Measurements from ENCODE around the gene OPA1. TPM values are rescaled to one million over a fixed set of nuclear protein-coding genes. Genes with fewer than 3 reads are reported as not detected.

OPA1 gene
- total RNA-seq, 1 donor from 2014 or later = 109 TPM

DNA sequence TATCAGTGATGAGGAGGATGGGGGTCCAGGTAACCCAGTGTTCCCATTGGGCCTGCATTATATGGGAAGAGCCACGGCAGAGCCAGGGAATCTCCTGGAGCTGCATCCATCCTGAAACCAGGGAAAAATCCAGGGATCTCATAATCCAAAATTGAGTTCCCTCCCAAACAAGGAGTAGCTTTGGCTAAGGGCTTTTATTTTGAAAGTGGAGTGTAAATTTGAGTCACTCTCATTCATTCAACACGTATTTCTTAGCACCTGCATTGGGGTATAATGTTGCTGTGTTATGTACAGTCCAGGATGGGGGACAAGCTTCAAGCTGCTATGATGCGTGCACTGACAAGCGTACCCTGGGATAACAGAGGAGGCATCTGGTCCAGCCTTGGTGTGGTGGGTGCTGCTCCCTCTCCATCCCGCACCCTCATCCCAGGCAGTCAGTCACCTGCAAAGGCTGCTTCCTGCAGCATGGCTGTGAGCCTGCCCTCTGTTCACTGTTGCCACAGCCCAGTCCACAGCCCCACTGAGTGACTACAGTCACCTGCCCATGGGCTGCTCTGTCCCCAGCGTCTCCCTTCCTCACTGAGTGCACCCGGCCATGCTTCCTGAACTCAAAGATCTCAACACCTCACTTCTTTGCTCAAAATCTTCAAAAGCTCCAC, 135.6 kb downstream of the OPA1 start:
- DNase-seq (ENCODE audit: low spot score) = no peak

DNA sequence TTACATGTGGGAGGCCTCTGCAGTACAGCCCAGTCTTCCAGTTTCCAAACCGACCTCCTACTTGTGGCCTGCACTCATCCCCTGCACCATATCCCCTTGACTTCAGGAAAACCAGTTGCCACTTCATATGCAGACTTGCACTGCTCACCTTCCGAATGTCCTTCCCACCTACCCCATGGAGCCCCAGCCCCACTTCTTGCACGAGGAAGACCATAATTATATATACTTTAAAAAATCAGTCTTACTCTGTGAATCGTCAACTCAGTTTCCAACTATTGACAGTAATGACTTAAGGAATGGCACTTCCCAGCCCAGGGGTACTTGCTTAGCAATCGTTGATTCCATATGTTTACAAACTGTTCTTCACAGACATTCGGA, 136.1 kb downstream of the OPA1 start:
- intact Hi-C loops (cut with DNase I) = no loop called here
- no peak for DNase-seq (ENCODE audit: low spot score)

More for the DNA sequence above, 135.6 kb downstream of the OPA1 start:
- intact Hi-C loops (cut with DNase I) = no loop called here

DNA sequence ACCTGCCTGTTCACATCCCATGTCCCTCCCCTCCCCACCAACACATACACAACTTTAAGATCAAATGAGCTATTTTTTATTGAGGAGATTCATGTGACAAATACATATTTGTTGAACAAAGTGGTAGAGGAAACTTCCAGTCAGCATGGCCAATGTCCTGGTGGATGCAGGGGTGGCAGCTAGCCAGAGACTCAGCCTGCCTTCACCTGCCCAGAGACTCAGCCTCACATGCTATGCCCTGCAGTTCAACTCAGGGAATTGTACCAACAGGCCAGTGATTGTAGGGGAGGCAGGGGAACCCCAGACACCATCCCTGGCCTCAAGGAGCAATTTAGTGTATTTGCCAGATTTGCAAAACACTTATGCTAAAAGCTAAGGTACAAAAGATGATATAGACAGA, 136.6 kb downstream of the OPA1 start:
- intact Hi-C loops (cut with DNase I) = no loop called here
- no peak for DNase-seq (ENCODE audit: low spot score)

DNA sequence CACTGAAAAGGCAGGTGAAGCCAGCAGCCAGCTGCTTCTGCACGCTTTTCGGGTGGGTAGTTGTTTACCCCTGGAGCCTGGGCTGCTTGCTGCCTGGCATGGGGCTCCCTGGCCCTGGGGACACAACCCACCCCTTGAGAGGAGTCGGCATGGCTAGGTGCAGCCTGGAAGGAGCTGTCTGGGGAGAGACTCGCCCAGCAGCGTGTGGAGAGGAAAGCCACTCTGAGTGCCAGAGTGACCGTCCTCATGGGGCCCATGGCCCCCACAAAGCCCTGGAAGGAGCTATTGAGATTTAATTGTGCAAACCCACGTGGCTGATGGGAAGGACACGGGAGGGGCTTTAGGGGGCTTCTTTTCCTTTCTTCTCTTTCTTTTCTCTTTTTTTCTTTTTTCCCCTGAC, 137.5 kb downstream of the OPA1 start:
- intact Hi-C loops (cut with DNase I) = no loop called here
- DNase-seq (ENCODE audit: low spot score) = no peak

DNA sequence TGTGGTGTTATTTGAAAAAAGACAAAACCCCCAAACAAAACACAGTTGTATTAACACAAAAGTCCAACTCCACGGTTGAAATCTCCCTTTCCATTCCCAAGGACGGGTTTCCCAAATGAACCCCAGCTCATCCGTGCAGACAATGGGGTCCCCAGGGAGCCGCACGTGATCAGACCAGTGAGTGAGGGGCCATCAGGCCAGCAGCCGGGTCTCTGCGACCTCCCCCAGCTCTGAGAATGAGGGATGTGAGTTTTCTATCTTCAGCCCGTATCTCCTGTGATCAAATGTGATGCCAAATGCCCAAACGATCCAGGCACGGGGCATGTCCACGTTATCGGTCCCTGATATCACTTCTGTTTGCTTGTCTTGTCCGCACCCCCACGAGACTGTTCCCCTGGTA, 138.0 kb downstream of the OPA1 start:
- no peak for DNase-seq (ENCODE audit: low spot score)
- intact Hi-C loops (cut with DNase I) = no loop called here

DNA sequence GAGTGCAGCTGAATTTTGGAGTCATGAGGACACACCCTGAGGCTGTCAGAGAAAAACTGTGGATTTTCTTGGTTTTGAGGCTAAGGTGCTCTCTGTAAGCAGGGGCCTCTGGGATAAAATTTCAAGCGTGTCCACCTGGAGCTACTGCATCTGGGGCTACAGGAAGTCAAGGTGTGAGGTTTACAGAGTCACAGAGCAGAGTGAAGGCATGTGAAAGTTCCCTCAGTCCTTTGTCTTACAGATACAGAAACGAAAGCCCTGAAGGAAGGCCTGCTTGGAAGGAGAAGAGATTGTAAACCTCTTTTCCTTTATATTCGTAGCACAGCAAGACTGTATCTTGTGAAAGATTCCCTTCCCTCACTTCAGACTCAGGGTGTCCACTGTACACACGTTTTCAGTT, 138.6 kb downstream of the OPA1 start:
- intact Hi-C loops (cut with DNase I) = no loop called here
- DNase-seq (ENCODE audit: low spot score) = no peak

DNA sequence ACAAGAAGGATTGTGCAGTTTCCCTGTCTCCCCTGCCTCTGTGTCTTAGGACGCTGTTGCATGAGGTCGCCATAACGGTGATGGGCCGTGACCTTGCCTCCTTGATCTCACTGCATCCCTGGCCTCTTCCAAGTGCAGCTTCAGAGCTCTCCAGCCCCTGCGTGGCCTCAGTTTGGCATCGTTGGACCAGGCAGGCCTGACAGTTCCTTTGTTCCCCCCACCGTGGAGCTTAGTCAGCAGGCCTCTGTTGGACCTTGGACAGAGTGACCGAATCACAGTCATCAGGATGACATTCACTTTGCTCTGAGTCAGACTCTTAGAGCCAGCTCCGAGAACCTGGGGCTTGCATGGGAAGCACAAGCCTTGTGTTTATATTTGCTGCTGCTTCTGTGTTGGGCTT, 139.4 kb downstream of the OPA1 start:
- no peak for DNase-seq (ENCODE audit: low spot score)
- intact Hi-C loops (cut with DNase I) = no loop called here

DNA sequence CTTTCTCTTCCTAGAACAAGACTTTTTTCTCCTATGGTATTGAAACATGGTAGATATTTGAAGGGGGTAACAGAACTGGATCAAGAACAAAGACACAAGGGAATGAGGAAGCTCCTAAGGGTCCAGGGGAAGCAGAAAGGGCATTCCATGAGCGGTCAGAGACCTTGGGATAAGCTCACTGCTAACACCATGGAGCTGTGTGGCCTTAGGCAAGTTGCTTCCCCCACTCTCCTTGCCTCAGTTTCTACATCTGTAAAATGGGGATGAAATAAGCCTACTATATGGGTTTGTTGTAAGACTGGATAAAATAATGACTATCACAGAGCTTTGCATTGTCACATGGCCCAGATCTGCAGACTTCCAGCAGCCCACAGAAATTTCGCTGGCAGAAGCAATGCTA, 139.8 kb downstream of the OPA1 start:
- intact Hi-C loops (cut with DNase I) = no loop called here
- no peak for DNase-seq (ENCODE audit: low spot score)

DNA sequence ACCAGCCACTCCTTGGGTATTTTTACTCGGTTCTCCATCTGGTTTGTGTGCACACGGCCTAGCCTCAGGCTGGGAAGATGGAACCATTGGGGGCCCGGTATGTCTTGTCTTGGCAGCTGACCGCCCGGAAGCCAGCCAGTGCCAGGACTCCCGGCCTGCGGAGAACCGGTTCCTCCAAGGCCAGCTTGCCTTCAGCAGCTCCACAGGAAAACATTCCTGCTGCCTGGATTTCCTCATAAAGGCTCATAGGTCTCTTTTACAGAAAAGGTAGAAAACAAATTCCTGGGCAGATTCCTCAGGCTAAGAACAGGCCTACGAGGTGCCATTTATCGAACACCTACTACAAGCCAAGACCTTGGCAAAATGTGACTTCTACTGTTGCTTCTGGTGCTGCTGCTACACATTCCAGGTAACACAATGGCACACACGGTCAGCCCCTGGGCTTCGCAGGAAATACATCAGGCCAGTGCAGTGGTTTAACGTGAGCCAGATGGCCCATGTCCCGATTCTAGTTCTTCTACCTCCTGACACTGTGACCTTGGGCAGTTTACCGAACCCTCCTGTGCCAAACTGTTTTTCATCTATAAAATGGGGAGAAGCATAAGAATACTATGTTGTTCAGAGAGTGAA, 141.8 kb downstream of the OPA1 start:
- intact Hi-C loops (cut with DNase I) = no loop called here
- no peak for DNase-seq (ENCODE audit: low spot score)

DNA sequence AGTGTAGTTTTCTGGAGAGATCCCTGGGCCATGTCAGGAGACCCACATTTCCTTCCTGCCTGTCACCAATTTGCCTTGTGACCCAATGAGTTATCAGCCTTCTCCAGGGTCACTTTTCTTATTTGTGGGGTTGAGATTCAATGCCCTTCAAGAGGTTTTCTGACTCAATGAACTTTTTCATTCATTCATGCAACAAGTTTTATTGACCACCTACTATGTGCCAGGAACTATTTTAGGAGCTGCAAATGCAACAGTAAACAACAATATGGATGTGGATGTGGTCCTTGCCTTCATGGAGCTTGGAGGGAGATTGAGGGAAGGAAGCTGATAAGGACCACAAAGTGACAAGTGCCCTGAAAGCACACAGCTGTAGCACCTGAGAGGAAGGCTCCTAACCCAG, 142.8 kb downstream of the OPA1 start:
- intact Hi-C loops (cut with DNase I) = no loop called here
- DNase-seq (ENCODE audit: low spot score) = no peak

DNA sequence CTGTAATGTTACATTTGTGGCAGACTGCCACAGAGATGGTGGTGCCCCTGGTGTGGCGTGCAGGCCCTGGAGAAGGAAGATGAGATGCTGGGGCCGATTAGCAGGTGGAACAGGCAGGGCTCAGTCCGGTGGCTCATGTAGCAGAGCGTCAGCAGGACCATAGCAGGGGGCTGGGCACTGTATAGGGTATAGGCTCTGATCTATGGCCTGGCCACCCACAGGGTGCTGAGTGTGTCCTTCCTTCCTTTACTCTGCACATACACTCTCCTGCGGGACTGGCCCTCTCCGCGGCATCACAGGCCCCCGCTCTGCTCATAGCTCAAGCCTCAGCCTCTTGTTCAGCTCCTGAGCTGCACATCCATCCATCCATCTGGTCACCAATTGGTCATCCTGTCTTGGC, 143.6 kb downstream of the OPA1 start:
- intact Hi-C loops (cut with DNase I) = no loop called here
- no peak for DNase-seq (ENCODE audit: low spot score)

DNA sequence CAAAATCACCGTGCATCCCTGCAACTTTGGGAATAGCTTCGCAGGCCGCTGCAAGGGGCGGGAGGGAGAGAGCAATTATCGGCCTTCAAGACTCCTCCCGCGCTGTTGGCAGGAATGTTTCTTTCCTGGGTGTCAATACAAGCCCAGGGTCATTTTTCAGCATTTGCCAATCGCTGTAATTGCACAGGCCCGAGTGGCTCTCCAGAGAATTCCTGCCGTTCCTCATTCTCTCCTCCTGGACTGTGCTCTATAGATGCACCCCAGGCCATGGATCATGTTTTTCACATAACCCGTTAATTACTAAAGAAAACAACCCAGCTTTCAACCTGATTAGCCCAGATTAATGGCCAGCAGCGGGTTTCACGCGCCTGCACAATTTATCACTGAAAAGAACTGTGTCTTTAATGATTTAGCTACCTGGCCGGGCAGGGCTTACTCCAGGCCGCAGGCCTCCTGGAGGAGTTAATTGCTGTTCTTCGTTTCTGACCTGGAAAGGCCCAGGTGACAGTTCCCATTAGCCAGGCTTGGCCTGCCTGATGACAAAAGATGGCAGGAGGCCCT, 144.3 kb downstream of the OPA1 start:
- intact Hi-C loops (cut with DNase I) = no loop called here
- DNase-seq (ENCODE audit: low spot score) = no peak

DNA sequence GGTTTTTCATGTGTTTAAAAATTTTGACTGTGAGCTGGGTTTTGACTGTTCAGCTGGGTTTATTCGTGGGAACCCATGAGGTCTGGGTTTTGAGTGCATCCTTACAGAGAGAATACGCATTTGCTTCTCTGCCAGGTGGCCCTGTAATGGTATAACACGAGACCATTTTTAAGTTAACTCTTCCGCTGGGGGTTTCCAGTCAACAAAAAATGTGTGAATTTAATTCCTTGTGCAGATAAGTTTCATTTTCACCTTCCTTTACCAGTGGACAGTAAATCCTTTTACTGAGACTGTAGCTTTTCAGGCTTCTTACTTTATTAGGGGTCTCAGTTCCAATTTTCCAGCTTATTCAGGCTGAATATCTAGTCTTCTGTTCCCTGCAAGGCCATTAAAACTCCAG, 149.6 kb downstream of the OPA1 start:
- no peak for DNase-seq (ENCODE audit: low spot score)

DNA sequence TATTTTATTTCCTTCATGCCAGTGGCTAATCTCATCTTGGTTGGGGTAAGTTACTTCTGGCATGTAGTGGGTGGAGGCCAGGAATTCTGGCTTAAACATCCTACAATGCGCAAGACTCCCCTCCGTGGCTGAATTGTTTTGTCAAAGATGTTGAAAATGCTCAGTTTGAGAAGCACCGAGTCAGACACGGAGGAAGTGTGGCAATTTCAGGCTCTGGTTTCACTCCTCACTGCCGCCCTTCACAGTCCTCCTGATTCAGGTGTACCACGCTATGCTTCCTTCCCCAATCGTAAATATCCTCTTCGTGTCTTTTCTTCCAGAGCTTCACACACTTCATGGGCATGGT, 150.7 kb downstream of the OPA1 start:
- intact Hi-C loops (cut with DNase I) = no loop called here
- no peak for DNase-seq (ENCODE audit: low spot score)

More for the DNA sequence above, 149.6 kb downstream of the OPA1 start:
- intact Hi-C loops (cut with DNase I) = no loop called here

DNA sequence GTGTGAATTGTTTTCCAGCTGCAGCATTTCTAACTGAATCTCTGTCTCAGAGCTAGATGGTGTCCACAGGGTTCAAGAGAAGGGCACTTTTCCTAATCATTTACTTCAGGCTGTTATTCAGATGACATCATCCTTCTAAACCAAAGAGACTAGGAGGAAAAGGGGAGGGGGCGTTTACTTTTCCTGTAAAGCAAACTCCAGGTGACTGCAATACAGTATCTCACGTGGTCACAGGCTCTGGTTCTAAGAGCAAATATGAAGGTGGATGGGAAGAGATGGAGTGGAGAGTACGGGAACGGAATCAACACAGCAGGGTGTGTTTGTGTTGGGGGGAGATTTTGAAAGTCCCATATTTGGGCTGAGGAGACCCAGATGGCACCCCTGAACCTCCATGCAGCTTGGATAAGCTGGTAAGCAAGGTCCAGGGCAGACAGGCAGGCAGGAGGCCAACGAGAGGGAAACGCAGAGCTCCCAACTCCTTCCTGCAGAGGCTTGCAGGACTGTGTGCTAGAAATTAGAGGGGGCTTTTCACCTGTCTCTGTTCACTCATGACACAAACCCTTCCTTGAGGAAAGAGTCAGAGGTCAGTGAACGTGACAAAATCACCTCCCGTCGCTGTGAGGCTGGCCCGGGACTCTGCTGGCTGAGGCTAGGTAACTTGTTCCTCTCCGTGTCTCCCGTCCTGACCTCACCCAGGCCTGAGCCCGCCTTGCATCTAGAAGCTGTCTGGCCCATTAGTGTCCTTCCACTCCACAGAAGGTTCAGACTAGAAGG, 151.2 kb downstream of the OPA1 start:
- no peak for DNase-seq (ENCODE audit: low spot score)
- intact Hi-C loops (cut with DNase I) = no loop called here

DNA sequence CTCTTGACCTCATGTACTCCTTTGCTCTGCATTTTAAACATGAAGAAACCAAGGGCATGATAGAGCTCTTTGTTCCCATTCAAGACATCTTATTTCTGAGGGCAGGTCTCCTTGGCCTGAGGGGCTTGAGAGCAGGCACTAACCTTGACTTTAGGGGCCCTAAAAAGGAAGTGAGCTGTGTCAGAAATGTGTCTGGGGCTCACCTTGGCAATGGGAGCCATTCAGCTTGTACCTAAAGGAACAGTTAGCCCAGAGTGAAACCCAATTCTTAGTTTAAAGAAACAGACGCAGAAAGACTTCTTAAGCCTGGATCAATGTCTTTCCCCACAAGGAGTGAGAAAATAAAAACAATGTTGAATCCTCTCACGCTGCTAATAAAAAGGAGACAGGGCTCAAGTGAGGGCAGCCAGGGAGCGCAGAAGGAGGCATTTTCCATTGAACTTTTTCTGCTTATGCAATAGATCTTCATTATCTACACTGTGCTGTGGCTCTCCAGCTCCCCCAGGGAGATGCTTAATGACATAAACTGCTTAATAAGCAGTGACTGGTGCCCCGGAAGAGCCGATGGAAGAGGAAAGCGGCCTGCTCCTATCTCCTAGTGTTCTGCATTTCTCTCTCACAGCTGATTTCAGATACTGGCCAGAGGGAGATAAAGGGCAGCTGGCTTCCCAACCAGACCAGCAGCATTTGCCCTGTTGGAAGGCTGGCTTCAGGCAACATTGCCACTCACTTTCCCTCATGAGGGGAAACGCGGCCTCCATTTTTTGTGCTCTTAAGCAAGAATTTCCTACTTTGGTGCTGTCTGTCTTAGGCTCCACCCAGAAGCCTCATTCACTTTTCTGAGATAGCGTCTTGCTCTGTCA, 152.0 kb downstream of the OPA1 start:
- intact Hi-C loops (cut with DNase I) = no loop called here
- DNase-seq (ENCODE audit: low spot score) = no peak

DNA sequence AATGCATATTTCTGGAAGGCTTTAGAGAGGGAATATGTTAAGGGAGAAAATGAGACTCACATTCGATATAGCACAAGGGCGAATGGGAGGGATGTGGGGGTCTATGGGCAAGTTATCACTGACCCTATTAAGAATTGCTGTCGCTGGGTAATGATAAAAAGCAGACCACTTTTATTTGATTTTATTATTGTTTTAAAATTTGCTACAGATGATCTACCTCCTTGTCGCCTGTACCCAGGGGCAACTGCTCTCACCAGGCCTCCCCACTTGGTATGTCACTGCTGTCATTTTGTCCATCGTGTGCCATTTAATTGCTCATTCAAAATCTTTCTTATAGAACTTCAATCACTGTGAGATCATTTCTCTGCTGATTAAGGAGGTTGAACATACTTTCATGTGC, 153.8 kb downstream of the OPA1 start:
- intact Hi-C loops (cut with DNase I) = no loop called here

More for the DNA sequence above, 153.8 kb downstream of the OPA1 start:
- DNase-seq (ENCODE audit: low spot score) = no peak

All from cardiac septum (tissue), 1 donor.